Activated CD4-positive, alpha-beta T cell treated with anti-CD3 and anti-CD28 coated beads, Interleukin-2, amount 50 U/mL, for 16 hours (primary cell): Measurements from ENCODE around the gene BBOF1.

Source experiments
- DNase-seq: peaks from one replicate; pipeline ENCODE4 v3.0.0-alpha.2; 2020

The BBOF1 gene

DNA sequence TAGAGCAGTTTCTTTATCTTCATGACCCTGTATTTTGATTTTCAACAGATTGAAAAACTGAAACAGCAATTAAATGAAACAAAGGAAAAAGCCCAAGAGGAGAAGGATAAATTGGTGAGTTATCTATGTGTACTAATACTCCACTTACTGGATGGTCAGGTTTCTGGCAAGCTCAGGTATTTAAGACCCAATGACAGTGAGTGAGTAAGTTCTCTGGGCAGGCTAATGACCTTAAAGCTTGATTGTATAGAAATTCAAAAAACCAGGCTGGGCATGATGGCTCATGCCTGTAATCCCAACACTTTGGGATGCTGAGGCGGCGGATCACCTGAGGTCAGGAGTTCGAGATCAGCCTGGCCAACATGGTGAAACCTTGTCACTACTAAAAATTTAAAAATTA, 10.0 kb downstream of the BBOF1 start:
- DNase-seq = no peak

DNA sequence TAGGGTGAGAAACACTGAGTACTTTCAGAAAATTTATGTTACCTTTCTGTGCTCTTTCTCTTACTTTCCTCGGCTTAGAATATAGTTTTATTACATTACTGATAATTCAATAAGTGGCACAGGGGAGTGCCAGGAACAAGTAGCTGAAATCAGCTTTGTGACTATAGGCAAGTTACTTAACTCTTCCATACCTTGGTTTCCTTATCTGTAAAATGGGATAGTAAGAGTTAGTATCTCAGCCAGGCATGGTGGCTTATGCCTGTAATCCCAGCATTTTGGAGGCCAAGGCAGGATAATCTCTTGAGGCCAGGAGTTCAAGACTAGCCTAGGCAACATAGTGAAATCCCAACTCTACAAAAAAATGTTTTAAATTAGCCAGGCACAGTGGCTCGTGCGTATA, 15.4 kb downstream of the BBOF1 start:
- DNase-seq = no peak

DNA sequence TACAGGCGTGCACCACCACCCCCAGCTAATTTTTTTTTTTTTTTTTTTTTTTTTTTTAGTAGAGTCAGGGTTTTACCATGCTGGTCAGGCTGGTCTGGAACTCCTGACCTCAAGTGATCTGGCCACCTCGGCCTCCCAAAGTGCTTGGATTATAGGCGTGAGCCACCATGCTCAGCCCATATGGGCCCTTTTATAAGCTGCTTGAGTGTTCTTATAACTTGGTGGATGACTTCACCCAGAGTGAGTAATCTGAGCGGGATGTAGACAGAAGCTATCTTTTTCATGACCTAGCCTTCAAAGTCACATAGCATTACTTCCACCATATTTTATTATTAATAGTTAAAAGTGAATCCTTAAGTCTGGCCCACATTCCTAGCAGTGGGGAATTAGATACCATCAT, 16.4 kb downstream of the BBOF1 start:
- no peak for DNase-seq

- DNase-seq = peak; percentile 63
Measured at GRCh38 chr14:74038020-74038859, 19.1 kb downstream of the BBOF1 start.

DNA sequence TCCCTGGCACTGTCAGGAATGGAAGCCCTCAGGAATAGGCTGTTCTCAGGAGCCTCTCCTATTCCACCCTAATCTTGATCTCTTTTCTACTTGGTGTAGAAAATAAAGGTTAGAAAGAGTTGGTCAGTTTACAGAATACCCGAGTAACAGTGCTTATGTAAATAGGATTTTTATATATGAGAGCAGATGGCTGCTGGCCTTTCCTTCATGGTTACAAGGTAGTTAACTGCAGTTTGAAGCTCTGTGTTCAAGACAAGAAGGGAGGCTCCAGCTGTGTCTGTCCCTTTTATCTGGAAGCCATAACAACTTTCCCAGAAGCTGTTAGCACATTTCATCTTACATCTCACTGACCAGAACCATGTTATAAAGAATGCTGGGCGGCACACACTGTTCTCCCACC, 23.1 kb downstream of the BBOF1 start:
- DNase-seq = no peak

GRCh38 chr14:74045522-74045921, 26.4 kb downstream of the BBOF1 start:
- DNase-seq = no peak

- DNase-seq = no peak
Measured at GRCh38 chr14:74048281-74048680, 29.1 kb downstream of the BBOF1 start.

DNA sequence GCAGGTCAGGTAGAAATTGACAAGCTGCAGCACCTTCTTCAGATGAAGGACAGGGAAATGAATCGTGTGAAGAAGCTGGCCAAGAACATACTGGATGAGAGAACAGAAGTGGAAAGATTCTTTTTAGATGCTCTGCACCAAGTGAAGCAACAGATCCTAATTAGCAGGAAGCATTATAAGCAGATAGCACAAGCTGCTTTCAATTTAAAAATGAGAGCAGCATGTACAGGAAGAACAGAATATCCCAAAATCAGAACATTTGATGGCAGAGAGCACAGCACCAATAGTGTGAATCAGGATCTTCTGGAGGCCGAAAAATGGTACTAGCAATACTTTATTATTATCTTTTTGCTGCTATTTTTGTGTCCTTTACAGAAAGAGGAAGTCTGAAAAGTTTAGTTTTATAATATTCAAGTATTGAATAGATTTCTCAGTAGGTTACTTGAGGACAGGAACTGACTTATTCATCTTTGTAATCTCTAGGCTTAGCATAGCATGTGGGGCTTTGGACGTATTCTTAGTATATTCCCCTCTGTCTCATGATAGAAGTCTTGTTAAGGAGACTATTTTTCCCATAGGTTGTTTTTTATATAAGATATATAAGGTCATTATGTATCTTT, 30.8 kb downstream of the BBOF1 start:
- no peak for DNase-seq

- DNase-seq = no peak
Measured at GRCh38 chr14:74062809-74063150, 43.6 kb downstream of the BBOF1 start.

DNA sequence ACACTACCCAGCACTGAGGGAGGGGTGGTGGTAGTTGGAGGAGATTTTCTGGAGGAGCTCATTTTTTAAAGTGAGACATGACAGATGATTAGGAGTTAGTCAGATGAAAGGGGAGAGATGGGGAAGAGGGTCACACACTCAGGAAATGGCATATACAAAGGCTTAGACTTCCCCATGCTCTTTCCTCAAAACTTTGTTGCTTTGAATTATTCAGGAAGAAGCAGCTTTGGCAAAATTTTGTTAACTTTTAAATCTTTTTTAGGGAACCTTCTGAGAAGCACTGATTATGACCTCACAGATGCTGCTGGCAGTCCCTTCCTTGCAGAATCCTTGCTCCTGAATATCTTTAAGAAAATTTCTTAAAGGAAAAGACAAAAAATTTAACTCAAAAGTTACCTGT, 45.3 kb downstream of the BBOF1 start:
- DNase-seq = no peak

DNA sequence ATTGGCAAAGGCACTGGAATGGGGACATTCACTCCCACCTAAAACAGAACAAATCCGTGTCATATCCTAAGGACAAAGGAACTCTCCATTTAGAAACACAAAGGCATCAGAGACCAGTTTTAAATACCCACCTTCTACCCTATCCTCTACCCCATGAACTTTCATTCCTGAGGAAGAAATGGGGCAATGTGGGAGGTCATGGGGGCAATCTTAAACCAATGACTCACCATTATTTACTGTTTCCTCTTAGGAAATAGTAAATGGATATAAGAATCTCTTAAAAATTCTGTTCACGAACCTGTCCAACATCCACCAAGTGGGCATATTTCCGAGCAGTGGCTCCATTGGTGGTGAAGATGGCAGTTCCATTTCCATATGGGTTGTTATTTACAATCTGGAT, 45.7 kb downstream of the BBOF1 start:
- DNase-seq = no peak

DNA sequence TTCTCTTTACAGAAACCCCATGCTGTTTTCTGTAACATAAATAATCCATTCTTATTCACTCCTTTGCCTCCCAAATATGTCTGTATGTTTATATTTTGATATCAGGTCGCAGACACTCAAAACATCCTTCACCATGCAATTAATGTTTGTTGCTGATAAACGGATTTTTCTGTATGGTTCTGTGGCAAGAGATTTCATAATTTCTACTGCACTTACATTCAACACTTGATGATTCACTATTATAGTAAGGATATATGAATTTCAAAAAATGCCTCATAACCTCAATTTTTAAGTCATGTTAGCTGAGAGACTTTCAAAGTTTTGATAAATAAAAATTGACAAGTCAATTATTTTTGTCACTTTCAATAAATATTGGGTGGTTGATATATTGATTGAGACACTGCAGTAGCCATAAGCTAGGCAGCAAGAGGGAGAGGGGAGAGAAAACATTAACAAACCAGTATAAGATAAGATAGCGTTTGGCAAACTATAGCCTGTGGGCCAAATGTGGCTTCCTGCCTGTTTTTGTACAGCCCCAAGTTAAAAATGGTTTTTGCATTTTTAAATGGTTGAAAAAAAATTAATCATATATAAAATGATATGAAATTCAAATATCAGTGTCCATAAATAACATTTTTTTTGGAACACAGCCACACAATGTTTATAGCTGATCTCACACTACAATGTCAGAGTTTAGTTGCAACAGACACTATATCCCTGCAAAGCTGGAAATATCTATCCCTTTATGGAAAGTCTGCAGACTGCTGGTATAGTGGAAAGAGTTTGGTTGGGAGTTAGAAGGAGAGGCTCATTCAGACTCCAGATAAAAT, 46.8 kb downstream of the BBOF1 start:
- no peak for DNase-seq

DNA sequence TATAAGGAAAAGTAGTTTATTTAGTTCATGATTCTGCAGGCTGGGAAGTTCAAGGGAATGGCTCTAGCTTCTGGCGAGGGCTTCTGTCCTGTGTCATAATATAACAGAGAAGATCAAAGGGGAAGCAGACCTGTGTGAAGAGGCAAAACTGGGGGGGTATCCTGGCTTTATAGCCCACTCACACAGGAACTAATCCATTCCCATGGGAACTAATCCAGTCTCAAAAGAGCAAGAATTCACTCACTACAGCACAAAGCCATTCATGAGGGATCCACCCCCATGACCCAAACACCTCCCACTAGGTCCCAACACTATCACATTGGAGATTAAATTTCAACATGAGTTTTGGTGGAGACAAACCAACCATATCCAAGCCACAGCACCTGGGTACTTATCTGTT, 58.3 kb downstream of the BBOF1 start:
- no peak for DNase-seq

- DNase-seq = no peak
Measured at GRCh38 chr14:74080820-74081460, 61.8 kb downstream of the BBOF1 start.

GRCh38 chr14:74081491-74081890, 62.3 kb downstream of the BBOF1 start:
- no peak for DNase-seq

- no peak for DNase-seq
Measured at GRCh38 chr14:74083161-74083560, 64.0 kb downstream of the BBOF1 start.

DNA sequence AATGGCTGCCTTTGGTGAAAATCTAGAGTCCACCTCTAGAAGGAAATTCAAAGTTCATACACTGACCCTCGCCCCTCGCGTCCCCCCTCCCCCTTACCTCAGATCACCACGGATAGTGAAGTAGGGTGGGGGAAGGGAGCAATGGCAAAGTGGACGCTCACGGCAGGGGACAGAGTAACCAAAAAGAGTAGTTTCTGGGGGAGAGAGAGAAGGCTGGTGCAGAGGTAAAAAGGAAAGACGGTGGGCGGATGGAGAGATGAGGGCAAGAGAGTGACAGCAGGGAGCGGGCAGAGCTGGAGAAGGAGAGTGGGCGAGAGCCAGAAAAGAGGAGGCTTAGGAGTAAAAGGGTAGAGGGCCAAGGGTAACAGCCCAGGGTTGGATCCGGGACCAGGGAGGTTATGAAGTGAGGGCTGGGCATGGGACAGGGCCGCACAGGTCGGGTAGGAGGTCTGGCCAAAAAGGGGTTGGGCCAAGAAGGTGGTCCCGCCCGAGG, 64.7 kb downstream of the BBOF1 start:
- DNase-seq = no peak

- peak; percentile 100 for DNase-seq
Measured at GRCh38 chr14:74084277-74085046, 65.3 kb downstream of the BBOF1 start, which contains the start of the genes ALDH6A1 and LIN52. ALDH6A1 (minus strand) TSS chr14:74084453; CDS start chr14:74084394, 59 bp downstream. LIN52 (plus strand) TSS chr14:74084956; CDS start chr14:74084975, 19 bp downstream.

GRCh38 chr14:74085047-74085637, 66.0 kb downstream of the BBOF1 start:
- peak; percentile 66 for DNase-seq

DNA sequence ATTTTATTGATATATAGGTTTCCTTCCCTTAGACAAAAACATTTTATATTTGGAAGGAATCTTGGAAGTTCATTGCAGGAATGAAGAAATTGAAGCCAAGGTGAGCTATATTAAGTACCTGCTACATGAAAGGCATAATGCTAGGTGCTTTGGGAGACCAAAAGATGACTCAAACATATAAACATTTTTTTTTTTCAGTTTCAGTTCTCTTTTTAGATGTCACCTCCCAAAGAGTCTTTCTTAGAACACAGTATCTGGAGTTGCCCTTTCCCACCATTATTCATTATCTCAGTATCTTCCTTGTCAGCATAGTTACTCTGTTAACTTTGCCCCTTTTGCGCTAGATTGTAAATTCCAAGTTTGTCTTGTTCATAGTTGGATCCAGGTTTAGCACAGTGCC, 66.7 kb downstream of the BBOF1 start:
- DNase-seq = peak; percentile 67

GRCh38 chr14:74089251-74090020, 70.3 kb downstream of the BBOF1 start:
- no peak for DNase-seq
